Esophagus squamous epithelium (tissue), 5 donors: ENCODE data around the gene OSTM1. TPM values are rescaled to one million over a fixed set of nuclear protein-coding genes. Genes with fewer than 3 reads are reported as not detected.
A peak's percentile ranks its signal among the peaks of the same experiment; 100 is the strongest.
"Not testable (repeated sequence)": the region's sequence is repeated elsewhere in the genome, so short reads cannot be mapped to it uniquely, and the experiment has no call there.

Experiments
- DNase-seq: peaks from one replicate; lab custom pipeline; 2025; lab: John Stamatoyannopoulos, UW
- H3K27ac ChIP-seq, 4 donors: fragments of 200-600 bp; sonication (generic); one replicate each; pipeline ENCODE4 v1.5.1; 2016 to 2019; ENCODE audit warnings: mild to moderate bottlenecking in 1 of 4
- H3K27me3 ChIP-seq, 4 donors: fragments of 200-600 bp; sonication (generic); 1 replicate in 3 of 4; 2 replicates in 1 of 4; pipeline versions ENCODE4 v1.5.1 to v1.6.0; 2017 to 2021; ENCODE audit warnings: antibody characterized with exemption in 1 of 4
- H3K36me3 ChIP-seq, 3 donors: fragments of 200-600 bp; sonication (generic); one replicate each; pipeline ENCODE4 v1.5.1; 2016 to 2019
- H3K4me1 ChIP-seq, 3 donors: fragments of 200-600 bp; sonication (generic); one replicate each; pipeline ENCODE4 v1.5.1; 2017 to 2019
- H3K4me3 ChIP-seq, 4 donors: fragments of 200-600 bp; sonication (generic); 1 replicate in 3 of 4; 2 replicates in 1 of 4; pipeline ENCODE4 v1.5.1; 2016 to 2019; ENCODE audit warnings: mild to moderate bottlenecking in 2 of 4, moderate library complexity in 1 of 4
- H3K9me3 ChIP-seq, 3 donors: fragments of 200-600 bp; sonication (generic); one replicate each; pipeline ENCODE4 v1.5.1; 2016 to 2019
- POLR2A ChIP-seq, 4 donors: fragments of 450-650 bp; IDR thresholded peaks; one replicate each; pipeline ENCODE4 v1.6.1; 2017; ENCODE audit warnings: antibody characterized with exemption in 4 of 4, mild to moderate bottlenecking in 4 of 4, moderate library complexity in 3 of 4
- WGBS, 2 donors: methylation state at CpG; one replicate each; pipeline ENCODE4 v1.1.5; 2018; 5-methylcytosine and 5-hydroxymethylcytosine counted together
- intact Hi-C: fragments of 100-400 bp; cut with DNase I; formaldehyde crosslinking; loops from one replicate; pipeline ENCODE4 v1.15.0; 2022
- total RNA-seq, 4 donors: library from RNA; depleted of rRNA; stranded (reverse); fragments of >200 nt; gene quantifications; one replicate each; pipeline ENCODE4 v1.1.0, GENCODE V29; 2016
- TF ChIP-seq, protein P1 (sequence below), 6 experiments: fragments of 450-650 bp in 4 of 6; fragments of 200-600 bp in 2 of 6; sonication (generic) in 2 of 6; IDR thresholded peaks; one replicate each; pipeline ENCODE4 v1.5.1; 2016 to 2019; ENCODE audit warnings: antibody characterized with exemption in 6 of 6, mild to moderate bottlenecking in 4 of 6, moderate library complexity in 4 of 6
- donor health status: DM: yes; HTN: yes; CAD: no.

OSTM1 gene
- total RNA-seq, 4 donors from 2014 or later = 12.6 to 27.1 (median 14.7) TPM

DNA sequence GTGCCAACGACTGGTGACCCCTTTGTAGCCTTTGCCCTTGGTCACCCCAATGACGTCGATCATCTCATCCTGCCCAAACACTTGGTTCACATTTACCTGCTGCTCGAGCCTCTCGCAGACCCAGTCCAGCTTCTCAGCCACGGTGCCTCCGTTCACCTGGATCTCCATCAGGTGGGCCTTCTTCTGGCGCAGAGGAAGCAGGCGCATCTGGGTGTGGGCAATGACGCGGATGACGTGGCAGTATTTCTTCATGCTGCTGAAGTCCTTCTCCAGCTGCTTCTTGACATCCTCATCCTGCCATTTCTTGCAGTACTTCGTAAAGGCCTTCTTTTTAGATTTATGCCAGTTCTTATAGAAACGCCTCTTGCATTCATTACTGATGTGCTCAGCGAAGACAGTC lies 69.7 kb downstream of the OSTM1 start:
- peaks cover 0 to 20% (median 6%) of the 10 kb centered on the region in 3 donors for H3K9me3 ChIP-seq
- intact Hi-C loops = no loop called here
- H3K36me3 ChIP-seq = no peaks in the 10 kb centered on the region
- DNase-seq = no peak
- no peak overlapping the region for H3K4me3 ChIP-seq
- peaks cover 0 to 23% (median 3%) of the 10 kb centered on the region in 3 donors for H3K4me1 ChIP-seq
- no peaks in the 10 kb centered on the region for H3K27me3 ChIP-seq
- TF ChIP-seq POLR2A (IDR thresholded peaks at IDR 0.05) = no peak
- TF ChIP-seq, protein P1, sequence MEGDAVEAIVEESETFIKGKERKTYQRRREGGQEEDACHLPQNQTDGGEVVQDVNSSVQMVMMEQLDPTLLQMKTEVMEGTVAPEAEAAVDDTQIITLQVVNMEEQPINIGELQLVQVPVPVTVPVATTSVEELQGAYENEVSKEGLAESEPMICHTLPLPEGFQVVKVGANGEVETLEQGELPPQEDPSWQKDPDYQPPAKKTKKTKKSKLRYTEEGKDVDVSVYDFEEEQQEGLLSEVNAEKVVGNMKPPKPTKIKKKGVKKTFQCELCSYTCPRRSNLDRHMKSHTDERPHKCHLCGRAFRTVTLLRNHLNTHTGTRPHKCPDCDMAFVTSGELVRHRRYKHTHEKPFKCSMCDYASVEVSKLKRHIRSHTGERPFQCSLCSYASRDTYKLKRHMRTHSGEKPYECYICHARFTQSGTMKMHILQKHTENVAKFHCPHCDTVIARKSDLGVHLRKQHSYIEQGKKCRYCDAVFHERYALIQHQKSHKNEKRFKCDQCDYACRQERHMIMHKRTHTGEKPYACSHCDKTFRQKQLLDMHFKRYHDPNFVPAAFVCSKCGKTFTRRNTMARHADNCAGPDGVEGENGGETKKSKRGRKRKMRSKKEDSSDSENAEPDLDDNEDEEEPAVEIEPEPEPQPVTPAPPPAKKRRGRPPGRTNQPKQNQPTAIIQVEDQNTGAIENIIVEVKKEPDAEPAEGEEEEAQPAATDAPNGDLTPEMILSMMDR (IDR thresholded peaks at IDR 0.05) = no peak
- H3K27ac ChIP-seq = no peak overlapping the region
- 92 to 97% methylated on average over 15 of the region's 15 CpGs for WGBS, 2 donors

- intact Hi-C loops = no loop called here
- no peaks in the 10 kb centered on the region for H3K9me3 ChIP-seq
- no peak overlapping the region for H3K4me3 ChIP-seq
- peak overlapping the region; percentile 8 to 58 (median 40) for H3K27ac ChIP-seq
- 11 to 34% methylated on average over 9 of the region's 9 CpGs for WGBS, 2 donors
- no peaks in the 10 kb centered on the region for H3K27me3 ChIP-seq
- H3K36me3 ChIP-seq = no peaks in the 10 kb centered on the region
- no peak for DNase-seq
- H3K4me1 ChIP-seq = peaks cover 0 to 23% (median 3%) of the 10 kb centered on the region in 3 donors
- TF ChIP-seq, protein P1 (IDR thresholded peaks at IDR 0.05) = no peak
- TF ChIP-seq POLR2A (IDR thresholded peaks at IDR 0.05) = no peak
Observed at GRCh38 chr6:108002365-108003221, 71.9 kb downstream of the OSTM1 start.

DNA sequence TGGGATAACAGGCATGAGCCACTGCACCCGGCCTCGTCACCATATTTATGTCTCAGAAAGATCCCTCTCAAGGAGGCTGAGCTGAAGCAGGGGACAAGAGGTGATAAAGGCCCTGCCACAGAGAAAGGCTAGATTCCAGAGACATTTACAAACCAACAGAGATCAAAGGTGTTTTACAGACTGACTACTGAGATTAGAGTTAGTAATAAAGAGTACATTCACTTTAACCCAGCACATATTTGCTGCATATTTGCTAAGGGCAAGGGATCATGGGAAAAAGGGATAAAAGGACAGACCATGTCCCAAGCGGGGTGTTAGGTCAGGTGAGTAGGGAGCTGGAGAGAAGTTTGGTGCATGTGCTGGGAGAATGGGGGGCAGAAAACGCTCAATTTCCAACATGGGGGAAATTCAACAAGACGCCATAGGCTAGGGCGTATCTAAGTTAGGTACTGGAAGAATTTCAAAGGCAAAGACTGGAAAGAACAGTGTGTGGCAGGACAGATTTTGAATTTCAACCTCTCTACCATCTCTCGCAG lies 72.8 kb downstream of the OSTM1 start:
- Histone ChIP-seq H3K4me1 (peaks cover 0 to 23% (median 3%) of the 10 kb centered on the region in 3 donors), H3K27ac (peak overlapping the region in 2 of 4 donors; percentile 55 to 58), H3K4me3 (no peak overlapping the region), H3K9me3 (no peaks in the 10 kb centered on the region), H3K27me3 (no peaks in the 10 kb centered on the region), H3K36me3 (no peaks in the 10 kb centered on the region)
- DNase-seq = no peak
- TF ChIP-seq, protein P1 (IDR thresholded peaks at IDR 0.05) = no peak
- TF ChIP-seq POLR2A (IDR thresholded peaks at IDR 0.05) = no peak
- WGBS, 2 donors = 78 to 82% methylated on average over 5 to 7 of the region's 7 CpGs
- intact Hi-C loops = no loop called here

DNA sequence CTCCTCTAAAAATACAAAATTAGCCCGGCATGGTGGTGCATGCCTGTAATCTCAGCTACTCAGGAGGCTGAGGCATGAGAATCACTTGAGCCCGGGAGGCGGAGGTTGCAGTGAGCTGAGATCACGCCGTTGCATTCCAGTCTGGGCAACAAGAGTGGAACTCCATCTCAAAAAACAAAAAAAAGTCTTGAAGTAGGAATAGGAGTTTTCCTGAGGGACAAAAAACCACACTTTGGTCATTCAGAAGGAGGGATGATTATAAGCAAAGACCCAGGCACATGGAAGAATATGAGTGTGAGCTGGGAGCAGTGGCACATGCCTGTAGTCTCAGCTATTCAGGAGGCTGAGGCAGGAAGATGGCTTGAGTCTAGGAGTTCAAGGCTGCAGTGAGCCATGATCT lies 74.3 kb downstream of the OSTM1 start:
- H3K27me3 ChIP-seq, H3K9me3 ChIP-seq, DNase-seq, H3K27ac ChIP-seq, H3K4me3 ChIP-seq, H3K36me3 ChIP-seq, intact Hi-C loops: not testable (repeated sequence)
- H3K4me1 ChIP-seq = peaks cover 0 to 23% (median 3%) of the 10 kb centered on the region in 3 donors
- 84 to 88% methylated on average over 5 of the region's 5 CpGs for WGBS, 2 donors

DNA sequence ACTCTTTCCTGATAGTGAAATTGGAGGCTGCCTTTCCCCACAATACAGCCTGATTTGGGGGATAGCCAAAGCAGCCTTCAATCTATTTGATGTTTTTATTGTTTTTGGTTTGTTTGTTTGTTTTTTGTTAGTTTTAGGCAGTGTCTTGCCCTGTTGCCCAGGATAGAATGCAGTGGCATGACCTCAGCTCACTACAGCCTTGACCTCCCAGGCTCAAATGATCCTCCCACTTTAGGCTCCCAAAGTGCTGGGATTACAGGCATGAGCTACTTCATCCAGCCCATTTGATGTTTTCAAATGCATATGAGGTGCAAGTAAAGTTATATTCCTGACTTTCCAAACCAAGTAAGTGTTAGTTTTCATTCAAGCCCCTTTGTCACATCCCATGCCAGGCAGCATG lies 75.2 kb downstream of the OSTM1 start:
- intact Hi-C loops = no loop called here
- TF ChIP-seq, protein P1 (IDR thresholded peaks at IDR 0.05) = no peak
- no peak for TF ChIP-seq POLR2A (IDR thresholded peaks at IDR 0.05)

More for the DNA sequence above, 75.2 kb downstream of the OSTM1 start:
- Histone ChIP-seq H3K4me3 (no peak overlapping the region), H3K27me3 (no peaks in the 10 kb centered on the region), H3K36me3 (no peaks in the 10 kb centered on the region), H3K27ac (no peak overlapping the region), H3K4me1 (peaks cover 0 to 23% (median 3%) of the 10 kb centered on the region in 3 donors), H3K9me3 (no peaks in the 10 kb centered on the region)
- DNase-seq = no peak
